Activated naive CD8-positive, alpha-beta T cell treated with anti-CD3 and anti-CD28 coated beads, Interleukin-2, amount 10 ng/mL, durations not matched to agents 7 days and 5 days (primary cell): Measurements from ENCODE around the gene TMEM141. TPM values are rescaled to one million over a fixed set of nuclear protein-coding genes. Genes with fewer than 3 reads are reported as not detected.
"Not testable (repeated sequence)": the region's sequence is repeated elsewhere in the genome, so short reads cannot be mapped to it uniquely, and the experiment has no call there.

Source experiments
- ATAC-seq: fragments of 150-1000 bp; cut with Tn5 transposase; one replicate; pipeline ENCODE4 v1.10.0; 2021; ENCODE audit warnings: low read depth, moderate library complexity
- POLR2A ChIA-PET: fragments of 350-600 bp; sonication (Branson Sonifier 250); formaldehyde crosslinking; loops from one replicate; lab custom pipeline; 2021; ENCODE audit warnings: antibody characterized with exemption; lab: Charles Lee
- DNase-seq: peaks from one replicate; pipeline ENCODE4 v3.0.0; 2021
- H3K27ac Mint-ChIP-seq: one replicate; pipeline ENCODE4 v1.8.0; 2022; ENCODE audit warnings: mild to moderate bottlenecking, mixed read lengths
- H3K27me3 Mint-ChIP-seq: one replicate; pipeline ENCODE4 v1.8.0; 2022; ENCODE audit warnings: mild to moderate bottlenecking, moderate library complexity, mixed read lengths
- H3K36me3 Mint-ChIP-seq: one replicate; pipeline ENCODE4 v1.8.0; 2021; ENCODE audit warnings: mild to moderate bottlenecking, mixed read lengths
- H3K4me1 Mint-ChIP-seq: one replicate; pipeline ENCODE4 v1.8.0; 2021; ENCODE audit warnings: mixed read lengths
- H3K4me3 Mint-ChIP-seq: one replicate; pipeline ENCODE4 v1.8.0; 2022; ENCODE audit warnings: mild to moderate bottlenecking, moderate library complexity, mixed read lengths
- H3K9me3 Mint-ChIP-seq: one replicate; pipeline ENCODE4 v1.8.0; 2021; ENCODE audit warnings: mixed read lengths
- total RNA-seq, 2 experiments: library from RNA; stranded (reverse); gene quantifications; one replicate each; pipeline ENCODE4 v1.2.3, GENCODE V29; 2021

The TMEM141 gene
- total RNA-seq, 2 experiments from 2014 or later: 37.5 to 43.6 TPM

GRCh38 chr9:136748666-136749611 lies 42.2 kb upstream of the TMEM141 start:
- H3K36me3 Mint-ChIP-seq: peaks cover 3% of the 10 kb centered on the region
- H3K4me3 Mint-ChIP-seq: no peak overlapping the region
- H3K9me3 Mint-ChIP-seq: peaks cover 11% of the 10 kb centered on the region
- DNase-seq: no peak
- peaks cover 18% of the 10 kb centered on the region for H3K27me3 Mint-ChIP-seq
- POLR2A ChIA-PET: no interaction called here
- H3K27ac Mint-ChIP-seq: no peak overlapping the region
- H3K4me1 Mint-ChIP-seq: no peaks in the 10 kb centered on the region
- no peak for ATAC-seq

GRCh38 chr9:136750526-136750925 lies 40.6 kb upstream of the TMEM141 start:
- peak; percentile 43 for ATAC-seq

GRCh38 chr9:136751244-136751643 lies 39.9 kb upstream of the TMEM141 start:
- no peak overlapping the region for H3K4me3 Mint-ChIP-seq
- POLR2A ChIA-PET: no interaction called here
- peaks cover 13% of the 10 kb centered on the region for H3K9me3 Mint-ChIP-seq
- DNase-seq (no peak), ATAC-seq (no peak)
- no peak overlapping the region for H3K27ac Mint-ChIP-seq
- peaks cover 5% of the 10 kb centered on the region for H3K36me3 Mint-ChIP-seq
- no peaks in the 10 kb centered on the region for H3K4me1 Mint-ChIP-seq
- peaks cover 19% of the 10 kb centered on the region for H3K27me3 Mint-ChIP-seq

More at GRCh38 chr9:136750526-136750925, 40.6 kb upstream of the TMEM141 start:
- Mint-ChIP-seq H3K4me1 (no peaks in the 10 kb centered on the region), H3K9me3 (peaks cover 12% of the 10 kb centered on the region), H3K27me3 (peaks cover 18% of the 10 kb centered on the region), H3K27ac (no peak overlapping the region), H3K36me3 (peaks cover 3% of the 10 kb centered on the region), H3K4me3 (no peak overlapping the region)
- POLR2A ChIA-PET: no interaction called here
- no peak for DNase-seq

- H3K36me3 Mint-ChIP-seq: peaks cover 6% of the 10 kb centered on the region
- H3K27me3 Mint-ChIP-seq: peaks cover 19% of the 10 kb centered on the region
- H3K4me3 Mint-ChIP-seq: no peak overlapping the region
- ATAC-seq: no peak
- H3K4me1 Mint-ChIP-seq: no peaks in the 10 kb centered on the region
- H3K9me3 Mint-ChIP-seq: peaks cover 13% of the 10 kb centered on the region
- POLR2A ChIA-PET: no interaction called here
- H3K27ac Mint-ChIP-seq: no peak overlapping the region
- no peak for DNase-seq
These were observed 39.3 kb upstream of the TMEM141 start for GRCh38 chr9:136751814-136752213.

GRCh38 chr9:136753371-136754058 lies 37.6 kb upstream of the TMEM141 start:
- no peaks in the 10 kb centered on the region for H3K4me1 Mint-ChIP-seq

DNA sequence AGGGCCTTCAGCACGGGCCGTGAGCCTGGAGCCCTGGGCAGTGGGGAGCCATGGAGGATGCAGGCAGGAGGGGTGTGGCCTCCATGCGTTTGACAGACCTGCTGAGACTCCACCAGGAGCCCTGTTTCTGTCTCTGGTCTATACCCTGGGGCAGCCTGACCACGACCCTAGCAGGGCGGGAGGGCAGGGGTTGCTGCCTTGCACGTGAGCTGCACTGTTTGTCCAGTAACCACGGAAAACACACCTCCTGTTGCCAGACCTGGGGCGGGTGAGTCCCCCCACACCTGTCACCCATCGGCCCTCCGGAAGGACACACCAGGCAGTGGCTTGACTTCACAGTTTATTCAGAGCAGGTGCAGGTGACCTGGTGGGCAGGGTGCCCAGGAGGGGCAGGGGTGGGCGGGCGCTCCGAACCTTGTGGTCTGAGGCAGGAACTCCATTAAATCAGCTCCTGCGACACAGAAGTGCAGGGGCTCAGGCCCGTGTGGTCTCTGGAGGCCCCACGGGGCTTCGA lies 37.0 kb upstream of the TMEM141 start:
- Mint-ChIP-seq H3K4me1 (no peaks in the 10 kb centered on the region), H3K4me3 (no peak overlapping the region), H3K9me3 (peaks cover 13% of the 10 kb centered on the region), H3K36me3 (peaks cover 6% of the 10 kb centered on the region), H3K27ac (no peak overlapping the region), H3K27me3 (peaks cover 19% of the 10 kb centered on the region)
- POLR2A ChIA-PET: no interaction called here
- DNase-seq (no peak), ATAC-seq (no peak)

More at GRCh38 chr9:136753371-136754058, 37.6 kb upstream of the TMEM141 start:
- no peak overlapping the region for H3K27ac Mint-ChIP-seq
- peaks cover 13% of the 10 kb centered on the region for H3K9me3 Mint-ChIP-seq
- POLR2A ChIA-PET: no interaction called here
- H3K36me3 Mint-ChIP-seq: peaks cover 6% of the 10 kb centered on the region
- ATAC-seq (no peak), DNase-seq (no peak)
- H3K4me3 Mint-ChIP-seq: no peak overlapping the region
- H3K27me3 Mint-ChIP-seq: peaks cover 19% of the 10 kb centered on the region

DNA sequence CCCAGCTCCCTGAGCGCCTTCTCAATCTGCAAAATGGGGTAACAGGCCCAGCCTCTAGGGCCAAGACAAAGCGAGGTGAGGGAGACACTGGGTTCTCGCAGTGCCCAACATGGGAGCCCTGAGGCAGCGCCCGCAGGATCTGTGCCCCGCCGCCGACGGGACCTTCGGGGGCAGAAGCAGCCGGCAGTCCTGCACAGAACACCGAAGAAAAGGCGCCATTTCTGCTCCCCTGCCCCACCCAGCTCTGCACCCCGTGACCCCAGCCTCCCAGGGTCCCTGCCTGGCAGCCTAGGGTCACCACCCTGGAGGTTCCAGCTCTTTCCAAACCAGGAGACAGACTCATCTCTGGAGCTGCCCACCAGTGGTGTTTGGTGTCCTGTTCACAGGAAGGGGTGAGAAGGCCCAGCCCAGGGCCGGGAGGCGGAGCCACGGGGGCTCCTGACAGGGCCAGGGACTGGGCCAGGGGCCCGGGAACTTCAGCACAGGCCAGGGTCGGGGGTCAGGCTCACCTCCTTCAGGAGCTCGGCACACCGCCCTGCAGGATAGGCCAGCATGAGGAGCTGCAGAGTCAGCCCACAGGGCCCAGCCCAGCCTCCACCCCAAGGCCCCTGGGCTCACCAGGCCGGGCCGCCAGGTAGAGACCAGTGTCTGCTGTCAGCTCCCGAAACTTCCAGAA lies 36.4 kb upstream of the TMEM141 start:
- no peaks in the 10 kb centered on the region for H3K4me1 Mint-ChIP-seq
- ATAC-seq: no peak
- peaks cover 13% of the 10 kb centered on the region for H3K9me3 Mint-ChIP-seq
- peaks cover 6% of the 10 kb centered on the region for H3K36me3 Mint-ChIP-seq
- no peak for DNase-seq
- H3K4me3 Mint-ChIP-seq: no peak overlapping the region
- H3K27ac Mint-ChIP-seq: no peak overlapping the region
- POLR2A ChIA-PET: no interaction called here
- H3K27me3 Mint-ChIP-seq: peaks cover 19% of the 10 kb centered on the region

DNA sequence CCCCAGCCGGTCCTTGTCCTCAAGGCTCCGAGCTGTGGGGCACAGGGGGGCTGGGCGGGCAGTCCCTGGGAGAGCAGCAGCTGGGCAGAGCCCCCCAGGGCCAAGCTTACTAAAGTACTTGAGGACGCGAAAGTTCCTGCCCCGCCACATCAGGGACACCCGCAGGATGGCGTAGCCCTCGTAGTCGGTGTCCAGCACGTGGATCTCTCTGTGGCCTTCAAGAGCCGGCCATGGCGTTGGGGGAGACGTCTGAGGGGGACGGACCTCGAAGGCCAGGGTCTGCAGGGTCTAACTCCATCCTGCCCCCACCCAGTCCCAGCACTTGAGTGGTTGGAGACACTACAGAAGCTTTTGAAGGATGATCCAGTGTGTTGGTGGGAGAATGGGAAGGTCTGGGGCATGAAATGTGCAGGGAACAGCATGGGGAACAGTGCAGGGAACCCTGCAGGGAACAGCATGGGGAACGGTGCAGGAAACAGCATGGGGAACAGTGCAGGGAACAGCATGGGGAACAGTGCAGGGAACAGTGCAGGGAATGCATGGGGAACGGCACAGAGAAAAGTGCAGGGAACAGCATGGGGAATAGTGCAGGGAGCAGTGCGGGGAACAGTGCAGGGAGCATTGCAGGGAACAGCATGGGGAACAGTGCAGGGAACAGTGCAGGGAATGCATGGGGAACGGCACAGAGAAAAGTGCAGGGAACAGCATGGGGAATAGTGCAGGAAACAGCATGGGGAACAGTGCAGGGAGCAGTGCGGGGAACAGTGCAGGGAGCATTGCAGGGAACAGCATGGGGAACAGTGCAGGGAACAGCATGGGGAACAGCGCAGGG lies 35.6 kb upstream of the TMEM141 start:
- H3K4me1 Mint-ChIP-seq, DNase-seq, ATAC-seq, H3K27ac Mint-ChIP-seq, POLR2A ChIA-PET, H3K36me3 Mint-ChIP-seq, H3K4me3 Mint-ChIP-seq: not testable (repeated sequence)
- peaks cover 19% of the 10 kb centered on the region for H3K27me3 Mint-ChIP-seq
- peaks cover 13% of the 10 kb centered on the region for H3K9me3 Mint-ChIP-seq

DNA sequence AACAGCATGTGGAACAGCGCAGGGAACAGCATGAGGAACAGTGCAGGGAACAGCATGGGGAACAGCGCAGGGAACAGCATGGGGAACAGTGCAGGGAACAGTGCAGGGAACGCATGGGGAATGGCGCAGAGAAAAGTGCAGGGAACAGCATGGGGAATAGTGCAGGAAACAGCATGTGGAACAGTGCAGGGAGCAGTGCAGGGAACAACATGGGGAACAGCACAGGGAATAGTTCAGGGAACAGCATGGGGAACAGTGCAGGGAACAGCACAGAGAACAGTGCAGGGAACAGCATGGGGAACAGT lies 35.1 kb upstream of the TMEM141 start:
- Mint-ChIP-seq H3K27ac (no peak overlapping the region), H3K27me3 (peaks cover 17% of the 10 kb centered on the region), H3K4me1 (no peaks in the 10 kb centered on the region), H3K4me3 (no peak overlapping the region), H3K36me3 (peaks cover 6% of the 10 kb centered on the region), H3K9me3 (peaks cover 13% of the 10 kb centered on the region)
- no peak for ATAC-seq
- no peak for DNase-seq
- POLR2A ChIA-PET: no interaction called here

DNA sequence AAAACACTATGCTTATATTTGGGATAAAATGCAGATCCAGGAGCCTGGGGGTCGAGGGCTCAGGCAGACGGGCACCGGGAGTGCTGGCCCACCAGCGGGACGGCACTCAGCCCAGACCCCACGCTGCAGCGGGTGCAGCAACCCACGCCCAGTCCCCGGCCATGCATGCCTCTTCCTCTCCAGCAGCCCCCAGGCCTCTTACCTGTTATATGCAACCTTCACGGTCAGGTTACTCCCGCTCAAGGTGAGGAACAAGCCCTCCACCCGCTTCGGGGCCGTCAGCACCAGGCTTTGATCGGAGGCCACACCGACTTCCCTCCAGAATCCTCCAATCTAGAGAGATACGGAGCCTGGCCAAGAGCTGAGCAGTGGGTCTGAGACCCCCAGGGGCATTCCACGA lies 34.3 kb upstream of the TMEM141 start:
- DNase-seq (no peak), ATAC-seq (no peak)
- Mint-ChIP-seq H3K9me3 (peaks cover 9% of the 10 kb centered on the region), H3K27ac (no peak overlapping the region), H3K27me3 (peaks cover 13% of the 10 kb centered on the region), H3K4me1 (no peaks in the 10 kb centered on the region), H3K4me3 (no peak overlapping the region), H3K36me3 (peaks cover 6% of the 10 kb centered on the region)
- POLR2A ChIA-PET: no interaction called here

DNA sequence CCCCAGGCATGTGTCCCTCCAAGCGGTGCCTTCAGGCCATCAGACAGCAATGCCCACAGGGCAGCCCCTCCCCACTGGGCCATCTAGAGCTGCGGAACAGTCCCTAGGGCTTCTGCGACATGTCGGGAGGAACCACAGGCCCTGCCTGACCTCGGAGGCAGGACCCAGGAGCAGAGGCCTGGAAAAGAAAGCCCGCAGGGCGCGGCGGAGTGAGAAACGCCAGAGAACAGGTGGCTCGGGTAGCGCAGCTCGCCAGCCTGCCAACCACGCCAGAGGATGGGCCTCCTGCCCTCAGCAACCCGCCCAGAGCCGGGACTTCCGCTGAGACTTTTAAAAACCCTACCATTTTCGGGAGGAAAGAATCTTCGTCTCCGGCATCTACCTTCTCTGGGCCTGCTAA lies 33.8 kb upstream of the TMEM141 start:
- no peak for DNase-seq
- POLR2A ChIA-PET: no interaction called here

DNA sequence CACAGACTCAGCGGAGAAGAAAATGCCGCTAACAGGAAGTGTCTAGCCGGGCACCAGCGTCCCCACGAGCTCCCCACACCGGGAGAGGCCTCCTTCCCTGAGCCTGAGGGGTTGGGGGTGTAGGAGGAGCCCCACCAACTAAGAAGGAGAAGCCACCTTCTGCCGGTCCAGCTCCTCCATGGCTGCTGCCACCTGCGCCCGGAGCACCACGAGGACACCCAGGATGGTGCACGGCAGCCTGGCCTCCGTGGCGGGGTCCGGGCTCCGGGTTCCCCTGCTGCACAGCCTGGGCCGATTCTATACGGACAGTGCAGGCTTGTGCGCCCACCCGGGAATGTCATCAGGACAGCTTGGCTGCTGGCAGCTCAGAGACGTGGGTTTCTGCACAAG lies 33.4 kb upstream of the TMEM141 start:
- DNase-seq (no peak), ATAC-seq (no peak)
- Mint-ChIP-seq H3K27me3 (peaks cover 5% of the 10 kb centered on the region), H3K27ac (no peak overlapping the region), H3K36me3 (peaks cover 3% of the 10 kb centered on the region), H3K4me1 (no peaks in the 10 kb centered on the region), H3K4me3 (no peak overlapping the region), H3K9me3 (peaks cover 2% of the 10 kb centered on the region)
- POLR2A ChIA-PET: no interaction called here

More for the DNA sequence above, 33.8 kb upstream of the TMEM141 start:
- H3K9me3 Mint-ChIP-seq: peaks cover 5% of the 10 kb centered on the region
- H3K27ac Mint-ChIP-seq: no peak overlapping the region
- H3K4me3 Mint-ChIP-seq: no peak overlapping the region
- peaks cover 6% of the 10 kb centered on the region for H3K36me3 Mint-ChIP-seq
- no peaks in the 10 kb centered on the region for H3K4me1 Mint-ChIP-seq
- H3K27me3 Mint-ChIP-seq: peaks cover 9% of the 10 kb centered on the region
- ATAC-seq: no peak

DNA sequence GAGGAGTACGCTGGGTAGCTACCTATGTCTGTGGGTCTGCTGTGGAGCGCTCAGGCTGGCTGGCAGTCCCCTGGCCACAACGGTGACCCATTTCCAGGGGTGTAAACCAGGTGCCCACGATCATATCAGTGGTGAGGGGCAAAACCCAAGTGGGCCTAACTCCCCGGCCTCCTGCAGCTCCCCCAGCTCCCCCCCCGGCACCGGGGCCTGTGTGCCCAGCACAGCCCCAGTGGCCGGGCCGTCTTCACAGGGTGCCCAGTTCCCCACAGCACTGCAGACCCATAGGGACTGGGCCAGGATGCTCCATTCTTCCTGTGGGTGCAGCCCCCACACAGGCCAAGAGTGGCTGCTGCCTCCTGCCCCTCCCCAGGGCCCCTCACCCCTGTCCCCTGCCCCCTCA lies 32.1 kb upstream of the TMEM141 start:
- H3K4me3 Mint-ChIP-seq: no peak overlapping the region
- H3K27me3 Mint-ChIP-seq: peaks cover 2% of the 10 kb centered on the region
- POLR2A ChIA-PET: no interaction called here
- DNase-seq: peak; percentile 27
- H3K27ac Mint-ChIP-seq: no peak overlapping the region
- H3K36me3 Mint-ChIP-seq: peaks cover 3% of the 10 kb centered on the region
- H3K4me1 Mint-ChIP-seq: no peaks in the 10 kb centered on the region
- no peak for ATAC-seq
- H3K9me3 Mint-ChIP-seq: peaks cover 2% of the 10 kb centered on the region
